PFSK-1 (cell line): ENCODE data around the gene ARHGAP6.

Experiments
- FOXP2 ChIP-seq: optimal IDR thresholded peaks from 2 replicates; pipeline ENCODE3; 2011; ENCODE audit warnings: borderline replicate concordance, control low read depth, inconsistent platforms; ENCODE audit not compliant: insufficient read depth; ENCODE audit errors: extremely low read length, extremely low read depth
- POLR2AphosphoS5 ChIP-seq: IDR thresholded peaks from 2 replicates; pipeline ENCODE4 v1.6.1; 2012; ENCODE audit warnings: low read depth, mild to moderate bottlenecking, control low read depth, low read length, moderate library complexity
- REST ChIP-seq, 2 experiments: IDR thresholded peaks; 2 replicates each; pipeline versions ENCODE4 v1.6.1 to v1.8.0; 2011 to 2012; ENCODE audit warnings: low read depth in 2 of 2, low read length in 2 of 2, control low read depth in 1 of 2, inconsistent platforms in 1 of 2, mild to moderate bottlenecking in 1 of 2, moderate library complexity in 1 of 2; ENCODE audit not compliant: insufficient read depth in 1 of 2
- SIN3A ChIP-seq: IDR thresholded peaks from 2 replicates; pipeline ENCODE4 v1.6.1; 2012; ENCODE audit warnings: mild to moderate bottlenecking, low read length, moderate library complexity, borderline replicate concordance; ENCODE audit not compliant: insufficient read depth
- TAF1 ChIP-seq: IDR thresholded peaks from 2 replicates; pipeline ENCODE4 v1.6.1; 2012; ENCODE audit warnings: low read length, control low read depth, borderline replicate concordance; ENCODE audit not compliant: insufficient read depth

ARHGAP6 gene

GRCh38 chrX:11562570-11562969 is 103.2 kb downstream of the ARHGAP6 start:
- no peak for TF ChIP-seq REST (IDR thresholded peaks at IDR 0.05; ENCODE audit: insufficient read depth in 1 of 2, low read depth in 2 of 2, low read length in 2 of 2)
- no peak for TF ChIP-seq TAF1
- no peak for TF ChIP-seq SIN3A
- TF ChIP-seq FOXP2 = no peak
- no peak for TF ChIP-seq POLR2AphosphoS5

DNA sequence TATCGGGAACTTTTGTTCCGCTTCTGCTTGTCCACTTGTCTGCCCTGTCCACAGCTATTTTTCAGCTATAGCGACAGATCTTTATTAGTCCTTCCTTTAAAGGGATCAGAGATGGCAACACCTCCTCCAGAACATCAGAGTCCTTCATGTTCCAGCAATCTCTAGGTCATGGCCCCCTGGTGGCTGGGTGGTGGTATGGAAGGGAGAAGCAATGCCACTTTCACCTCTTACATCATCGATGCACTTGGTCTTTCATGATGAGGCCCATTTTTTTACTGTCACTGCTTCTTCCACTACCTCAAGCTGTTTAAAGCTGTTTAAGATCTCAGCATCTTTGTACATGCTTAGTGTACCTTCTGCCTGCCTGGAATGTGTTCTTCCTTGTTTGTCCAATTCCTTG is 106.7 kb downstream of the ARHGAP6 start:
- TF ChIP-seq POLR2AphosphoS5 = no peak
- TF ChIP-seq SIN3A = no peak
- no peak for TF ChIP-seq TAF1
- TF ChIP-seq REST (IDR thresholded peaks at IDR 0.05; ENCODE audit: insufficient read depth in 1 of 2, low read depth in 2 of 2, low read length in 2 of 2) = no peak
- TF ChIP-seq FOXP2 = no peak

GRCh38 chrX:11557120-11557519 is 108.6 kb downstream of the ARHGAP6 start:
- TF ChIP-seq TAF1 (no peak), FOXP2 (no peak), POLR2AphosphoS5 (no peak), SIN3A (no peak), REST (IDR thresholded peaks at IDR 0.05; ENCODE audit: insufficient read depth in 1 of 2, low read depth in 2 of 2, low read length in 2 of 2) (no peak)

GRCh38 chrX:11555759-11556158 is 110.0 kb downstream of the ARHGAP6 start:
- TF ChIP-seq TAF1 (no peak), FOXP2 (no peak), POLR2AphosphoS5 (no peak), REST (IDR thresholded peaks at IDR 0.05; ENCODE audit: insufficient read depth in 1 of 2, low read depth in 2 of 2, low read length in 2 of 2) (no peak), SIN3A (no peak)

- TF ChIP-seq TAF1 (no peak), POLR2AphosphoS5 (no peak), SIN3A (no peak), REST (IDR thresholded peaks at IDR 0.05; ENCODE audit: insufficient read depth in 1 of 2, low read depth in 2 of 2, low read length in 2 of 2) (no peak), FOXP2 (no peak)
Measured at GRCh38 chrX:11553594-11553993, 112.1 kb downstream of the ARHGAP6 start.
